Esophagus (tissue), 2 donors: ENCODE data around the gene ZNF816. TPM values are rescaled to one million over a fixed set of nuclear protein-coding genes. Genes with fewer than 3 reads are reported as not detected.
"Not testable (repeated sequence)": the region's sequence is repeated elsewhere in the genome, so short reads cannot be mapped to it uniquely, and the experiment has no call there.

Source experiments
- H3K27ac ChIP-seq, 2 donors: one replicate each; pipeline ENCODE4 v1.5.1; 2013; ENCODE audit warnings: low read depth in 2 of 2, mild to moderate bottlenecking in 2 of 2, inconsistent platforms in 1 of 2, low read length in 1 of 2, moderate library complexity in 1 of 2
- H3K27me3 ChIP-seq, 2 donors: one replicate each; pipeline ENCODE4 v1.6.1; 2013; ENCODE audit warnings: low read length in 2 of 2, control low read depth in 1 of 2, mild to moderate bottlenecking in 1 of 2; ENCODE audit not compliant: insufficient read depth in 2 of 2, control insufficient read depth in 1 of 2
- H3K36me3 ChIP-seq, 2 donors: one replicate each; pipeline ENCODE4 v1.6.1; 2013; ENCODE audit warnings: low read length in 1 of 2; ENCODE audit not compliant: control insufficient read depth in 2 of 2, insufficient read depth in 2 of 2
- H3K4me1 ChIP-seq, 2 donors: one replicate each; pipeline ENCODE4 v1.6.1; 2013; ENCODE audit warnings: low read length in 1 of 2; ENCODE audit not compliant: control insufficient read depth in 2 of 2, insufficient read depth in 2 of 2
- H3K4me3 ChIP-seq, 2 donors: one replicate each; pipeline ENCODE4 v1.5.1; 2013; ENCODE audit warnings: low read length in 2 of 2, mild to moderate bottlenecking in 2 of 2, low read depth in 1 of 2, moderate library complexity in 1 of 2
- H3K9me3 ChIP-seq, 2 donors: one replicate each; pipeline ENCODE4 v1.6.1; 2013; ENCODE audit warnings: mild to moderate bottlenecking in 2 of 2, low read depth in 1 of 2, low read length in 1 of 2, moderate library complexity in 1 of 2; ENCODE audit not compliant: control insufficient read depth in 2 of 2, insufficient read depth in 1 of 2
- WGBS, 2 donors: extraction: QIAGEN DNeasy Blood & Tissue Kit; methylation state at CpG; one replicate each; pipeline ENCODE4 v1.1.7; 2013; 5-methylcytosine and 5-hydroxymethylcytosine counted together
- polyA plus RNA-seq, 2 donors: library from polyadenylated mRNA; stranded (reverse); fragments of 200-250 nt; gene quantifications; one replicate each; pipeline ENCODE4 v1.2.3, GENCODE V29; 2013
- donor health status: healthy with polysubstance abuse.
- donor health status: Bipolar disorder and iron deficiency.

Gene ZNF816
- polyA plus RNA-seq, 2 donors = 2.0 to 2.1 TPM

GRCh38 chr19:52945652-52946321, 16.9 kb downstream of the ZNF816 start:
- Histone ChIP-seq H3K4me3 (no peak overlapping the region), H3K27me3 (no peaks in the 10 kb centered on the region), H3K36me3 (peaks cover 0 to 3% of the 10 kb centered on the region in 2 donors), H3K27ac (no peak overlapping the region), H3K4me1 (peaks cover 0 to 3% of the 10 kb centered on the region in 2 donors), H3K9me3 (peaks cover 14 to 18% of the 10 kb centered on the region in 2 donors)
- 49 to 66% methylated on average over 24 of the region's 24 CpGs for WGBS, 2 donors

GRCh38 chr19:52944703-52945493, 17.8 kb downstream of the ZNF816 start:
- WGBS, 2 donors = 60 to 63% methylated on average over 17 of the region's 17 CpGs
- peak overlapping the region; percentile 64 to 71 for H3K27ac ChIP-seq
- H3K4me3 ChIP-seq, H3K27me3 ChIP-seq, H3K4me1 ChIP-seq, H3K36me3 ChIP-seq: not testable (repeated sequence)
- H3K9me3 ChIP-seq = peaks cover 14 to 16% of the 10 kb centered on the region in 2 donors

GRCh38 chr19:52943884-52944643, 18.6 kb downstream of the ZNF816 start:
- Histone ChIP-seq H3K36me3 (no peaks in the 10 kb centered on the region), H3K9me3 (peaks cover 14 to 16% of the 10 kb centered on the region in 2 donors), H3K27ac (no peak overlapping the region), H3K4me3 (no peak overlapping the region), H3K27me3 (no peaks in the 10 kb centered on the region), H3K4me1 (peaks cover 0 to 3% of the 10 kb centered on the region in 2 donors)
- WGBS, 2 donors = 58 to 60% methylated on average over 17 of the region's 17 CpGs

- Histone ChIP-seq H3K4me3 (peak overlapping the region; percentile 34 to 97), H3K9me3 (peaks cover 13 to 16% of the 10 kb centered on the region in 2 donors), H3K27ac (peak overlapping the region; percentile 54 to 89), H3K36me3 (no peaks in the 10 kb centered on the region), H3K4me1 (peaks cover 0 to 3% of the 10 kb centered on the region in 2 donors), H3K27me3 (no peaks in the 10 kb centered on the region)
- 65% methylated on average over 29 of the region's 29 CpGs for WGBS, 2 donors
These were observed 19.4 kb downstream of the ZNF816 start for GRCh38 chr19:52943134-52943883.

GRCh38 chr19:52942386-52943133, 20.1 kb downstream of the ZNF816 start:
- peak overlapping the region; percentile 81 to 92 for H3K27ac ChIP-seq
- peaks cover 10 to 12% of the 10 kb centered on the region in 2 donors for H3K9me3 ChIP-seq
- H3K4me3 ChIP-seq = peak overlapping the region; percentile 53 to 97
- H3K36me3 ChIP-seq = no peaks in the 10 kb centered on the region
- H3K4me1 ChIP-seq = peaks cover 0 to 3% of the 10 kb centered on the region in 2 donors
- 0 to 1% methylated on average over 43 of the region's 43 CpGs for WGBS, 2 donors
- no peaks in the 10 kb centered on the region for H3K27me3 ChIP-seq

- peaks cover 2 to 3% of the 10 kb centered on the region in 2 donors for H3K4me1 ChIP-seq
- H3K27me3 ChIP-seq = no peaks in the 10 kb centered on the region
- peak overlapping the region; percentile 81 to 92 for H3K27ac ChIP-seq
- H3K4me3 ChIP-seq = peak overlapping the region; percentile 53 to 97
- H3K9me3 ChIP-seq = peaks cover 10 to 15% of the 10 kb centered on the region in 2 donors
- H3K36me3 ChIP-seq = peaks cover 0 to 4% of the 10 kb centered on the region in 2 donors
- WGBS, 2 donors = 0 to 1% methylated on average over 26 of the region's 26 CpGs
These were observed 20.7 kb downstream of the ZNF816 start for GRCh38 chr19:52941941-52942385.

- not testable (repeated sequence) for H3K27ac ChIP-seq, H3K27me3 ChIP-seq, H3K4me1 ChIP-seq, H3K36me3 ChIP-seq
- peak overlapping the region; percentile 53 to 97 for H3K4me3 ChIP-seq
- WGBS, 2 donors = 40 to 49% methylated on average over 2 of the region's 2 CpGs
- H3K9me3 ChIP-seq = peaks cover 6 to 13% of the 10 kb centered on the region in 2 donors
These were observed 21.2 kb downstream of the ZNF816 start for GRCh38 chr19:52941523-52941922.

- H3K27me3 ChIP-seq, H3K36me3 ChIP-seq, H3K27ac ChIP-seq, H3K4me3 ChIP-seq, H3K4me1 ChIP-seq: not testable (repeated sequence)
- peaks cover under 1 to 13% of the 10 kb centered on the region in 2 donors for H3K9me3 ChIP-seq
- WGBS, 2 donors = 79 to 85% methylated on average over 5 of the region's 5 CpGs
These were observed 21.8 kb downstream of the ZNF816 start for GRCh38 chr19:52940905-52941304.
